Hematopoietic multipotent progenitor cell treated with erythropoietin and hydrocortisone succinate and interleukin-3 and kit ligand, for 8 days (in vitro differentiated cells): ENCODE measurements around the gene FMOD.
A peak's percentile ranks its signal among the peaks of the same experiment; 100 is the strongest.
"Not testable (repeated sequence)": the region's sequence is repeated elsewhere in the genome, so short reads cannot be mapped to it uniquely, and the experiment has no call there.

ENCODE experiments used
- DNase-seq: peaks from one replicate; pipeline ENCODE4 v3.0.0-alpha.2; 2015

FMOD gene

DNA sequence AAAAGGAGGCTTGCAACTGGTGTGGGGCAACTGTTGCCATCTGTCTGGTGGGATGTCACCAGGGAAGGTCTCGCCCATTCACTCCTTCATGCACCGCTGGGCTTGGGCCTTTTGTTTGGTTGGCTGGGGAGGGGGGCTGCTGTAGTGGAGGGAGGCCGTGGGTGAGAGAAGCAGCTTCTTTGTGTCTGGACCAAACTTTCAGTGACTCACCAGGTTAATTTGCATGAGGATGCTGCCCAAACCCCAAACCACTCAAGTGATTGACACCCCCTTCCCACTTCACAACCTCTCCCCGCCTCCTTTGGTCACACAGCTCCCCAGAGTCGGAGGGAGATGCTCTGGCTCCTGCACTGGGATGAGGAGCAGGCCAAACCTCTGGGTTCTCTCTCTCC lies 25.9 kb downstream of the FMOD start:
- DNase-seq, result no peak

GRCh38 chr1:203324105-203325025 lies 26.6 kb downstream of the FMOD start:
- no peak for DNase-seq

DNA sequence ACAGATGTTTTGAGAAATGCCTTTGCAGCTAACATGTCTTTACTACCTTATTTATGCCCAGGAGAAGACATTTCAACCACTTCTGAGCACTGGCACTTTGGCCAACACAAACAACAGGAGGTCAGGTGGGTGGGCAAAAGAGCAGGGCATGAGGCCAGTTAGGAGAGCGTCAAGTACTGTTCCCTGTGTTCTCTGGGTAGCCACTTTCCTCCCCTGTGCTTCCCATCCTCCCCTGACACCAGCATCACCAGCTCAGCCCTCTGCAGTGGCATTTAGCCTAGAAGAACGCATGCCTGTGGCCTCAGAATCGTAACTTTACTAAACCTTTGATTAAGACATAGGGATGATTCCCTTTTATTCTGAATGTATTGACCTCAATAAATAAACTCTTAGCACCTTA lies 27.3 kb downstream of the FMOD start:
- no peak for DNase-seq

DNA sequence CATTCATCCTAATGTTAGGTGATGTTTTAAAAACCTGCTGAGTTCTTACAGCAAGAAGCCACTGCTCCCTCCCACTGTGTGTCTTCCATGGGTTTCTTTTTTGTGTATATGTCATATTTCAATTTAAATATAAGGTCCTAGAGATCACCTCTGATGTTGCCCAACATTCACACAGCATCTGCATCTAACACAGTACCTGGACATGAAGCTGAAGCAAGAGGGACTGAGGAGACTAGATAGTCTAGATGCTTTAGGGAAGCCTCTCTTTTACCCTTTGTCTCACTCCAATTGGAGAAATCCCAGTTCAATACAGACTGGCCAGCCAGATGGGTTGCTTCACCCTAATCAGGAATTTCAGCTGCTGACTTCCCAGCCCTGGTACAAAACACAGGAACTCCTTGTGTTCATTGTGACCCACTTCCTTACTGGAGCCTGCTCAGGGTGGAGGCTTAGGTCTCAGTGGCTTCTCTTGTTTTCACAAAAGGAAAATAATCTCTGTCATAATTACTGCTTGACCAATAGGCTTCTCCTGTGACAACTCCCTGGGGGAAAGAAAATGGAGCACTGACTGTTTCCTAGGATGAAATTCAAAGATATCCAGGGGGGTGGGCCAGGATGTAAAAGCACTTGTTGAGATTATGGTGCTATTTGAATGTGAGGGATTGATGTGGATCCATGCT lies 28.3 kb downstream of the FMOD start:
- DNase-seq, result no peak

DNA sequence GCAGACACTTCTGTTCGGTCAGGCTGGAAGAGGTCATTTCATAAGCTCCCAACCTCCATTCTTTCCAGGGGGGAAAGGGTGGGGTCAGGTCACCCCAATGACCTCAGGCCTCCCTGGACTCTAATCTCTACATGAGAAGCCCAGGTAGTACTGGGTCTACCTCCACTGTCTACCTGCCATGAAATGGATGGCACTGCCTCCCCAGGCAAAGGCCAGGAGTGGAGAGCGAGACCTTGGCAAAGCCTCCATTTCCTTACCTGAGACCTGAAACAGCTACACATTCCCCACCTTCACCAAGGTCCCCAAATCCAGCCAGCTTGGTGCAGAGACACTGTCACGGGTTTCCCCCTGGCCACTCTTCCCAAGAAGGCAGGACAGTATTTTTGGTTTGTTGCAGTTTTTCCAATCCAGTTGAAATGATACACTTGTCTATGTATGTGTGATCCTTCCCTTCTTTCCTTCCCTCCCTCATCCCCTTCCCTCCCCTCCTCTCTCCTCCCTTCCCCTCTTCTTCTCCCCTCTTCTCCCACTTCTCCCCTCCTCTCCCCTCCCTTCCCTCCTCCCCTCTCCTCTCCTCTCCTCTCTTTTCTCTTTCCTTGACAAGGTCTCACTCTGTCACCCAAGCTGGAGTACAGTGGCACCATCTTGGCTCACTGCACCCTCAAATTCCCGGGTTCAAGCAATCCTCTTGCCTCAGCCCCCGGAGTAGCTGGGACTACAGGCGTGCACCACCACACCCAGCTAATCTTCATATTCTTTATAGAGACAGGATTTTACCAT lies 29.5 kb downstream of the FMOD start:
- DNase-seq, result no peak

GRCh38 chr1:203320591-203321272 lies 30.2 kb downstream of the FMOD start:
- DNase-seq, result peak; percentile 60

DNA sequence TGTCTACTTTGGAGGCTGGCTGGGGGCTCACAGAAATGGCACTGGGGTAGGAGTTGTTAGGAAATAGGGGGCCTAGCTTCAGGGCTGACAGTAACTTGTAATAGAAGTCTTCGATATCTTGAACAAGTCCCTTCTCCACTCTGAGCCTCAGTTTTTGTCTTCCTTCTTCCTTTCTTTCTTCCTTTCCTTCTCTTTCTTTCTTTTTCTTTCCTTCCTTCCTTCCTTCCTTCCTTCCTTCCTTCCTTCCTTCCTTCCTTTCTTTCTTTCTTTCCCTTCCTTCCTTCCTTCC lies 32.7 kb downstream of the FMOD start:
- DNase-seq, result no peak

- DNase-seq, result no peak
Observed at GRCh38 chr1:203317429-203318228, 33.3 kb downstream of the FMOD start.

DNA sequence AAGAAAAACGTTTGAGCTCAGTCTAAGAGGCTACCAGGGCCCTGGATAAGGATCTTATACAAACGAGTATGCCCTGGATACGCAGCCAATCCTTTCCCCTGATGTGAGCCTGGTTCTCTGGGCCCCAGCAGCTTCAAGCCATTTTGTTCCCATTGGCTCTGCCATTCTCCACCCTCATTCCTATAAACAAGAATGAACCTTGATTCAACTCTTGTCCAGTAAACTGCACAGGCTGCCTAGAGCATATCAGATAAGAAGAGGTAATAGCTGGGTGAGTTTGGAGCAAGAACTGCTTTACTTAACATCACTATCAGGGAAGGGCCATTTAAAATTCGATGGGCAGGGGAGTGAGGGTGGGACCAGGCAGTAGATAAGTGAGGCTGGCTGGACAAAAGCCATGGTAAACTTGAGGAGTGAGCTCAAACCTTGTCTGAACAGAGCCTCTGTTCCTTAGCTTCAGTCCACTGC lies 34.3 kb downstream of the FMOD start:
- peak; percentile 53 for DNase-seq

DNA sequence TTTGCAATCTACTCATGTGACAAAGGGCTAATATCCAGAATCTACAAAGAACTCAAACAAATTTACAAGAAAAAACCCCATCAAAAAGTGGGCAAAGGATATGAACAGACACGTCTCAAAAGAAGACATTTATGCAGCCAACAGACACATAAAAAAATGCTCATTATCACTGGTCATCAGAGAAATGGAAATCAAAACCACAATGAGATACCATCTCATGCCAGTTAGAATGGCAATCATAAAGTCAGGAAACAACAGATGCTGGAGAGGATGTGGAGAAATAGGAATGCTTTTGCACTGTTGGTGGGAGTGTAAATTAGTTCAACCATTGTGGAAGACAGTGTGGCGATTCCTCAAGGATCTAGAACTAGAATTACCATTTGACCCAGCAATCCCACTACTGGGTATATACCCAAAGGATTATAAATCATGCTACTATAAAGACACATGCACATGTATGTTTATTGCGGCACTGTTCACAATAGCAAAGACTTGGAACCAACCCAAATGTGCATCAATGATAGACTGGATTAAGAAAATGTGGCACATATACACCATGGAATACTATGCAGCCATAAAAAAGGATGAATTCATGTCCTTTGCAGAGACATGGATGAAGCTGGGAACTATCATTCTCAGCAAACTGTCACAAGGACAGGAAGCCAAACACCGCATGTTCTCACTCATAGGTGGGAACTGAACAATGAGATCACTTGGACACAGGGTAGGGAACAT lies 36.7 kb downstream of the FMOD start:
- not testable (repeated sequence) for DNase-seq

- DNase-seq, result peak; percentile 99
Observed at GRCh38 chr1:203311368-203312301, 39.3 kb downstream of the FMOD start.

DNA sequence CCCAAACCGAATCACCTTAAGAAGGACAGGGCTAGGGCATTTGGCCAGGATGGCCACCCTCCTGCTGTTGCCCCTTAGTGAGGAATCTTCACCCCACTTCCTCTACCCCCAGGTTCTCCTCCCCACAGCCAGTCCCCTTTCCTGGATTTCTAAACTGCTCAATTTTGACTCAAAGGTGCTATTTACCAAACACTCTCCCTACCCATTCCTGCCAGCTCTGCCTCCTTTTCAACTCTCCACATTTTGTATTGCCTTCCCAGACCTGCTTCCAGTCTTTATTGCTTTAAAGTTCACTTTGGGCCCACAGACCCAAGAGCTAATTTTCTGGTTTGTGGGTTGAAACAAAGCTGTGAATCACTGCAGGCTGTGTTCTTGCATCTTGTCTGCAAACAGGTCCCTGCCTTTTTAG lies 42.0 kb downstream of the FMOD start:
- no peak for DNase-seq

- no peak for DNase-seq
Observed at GRCh38 chr1:203308328-203308922, 42.5 kb downstream of the FMOD start.

DNA sequence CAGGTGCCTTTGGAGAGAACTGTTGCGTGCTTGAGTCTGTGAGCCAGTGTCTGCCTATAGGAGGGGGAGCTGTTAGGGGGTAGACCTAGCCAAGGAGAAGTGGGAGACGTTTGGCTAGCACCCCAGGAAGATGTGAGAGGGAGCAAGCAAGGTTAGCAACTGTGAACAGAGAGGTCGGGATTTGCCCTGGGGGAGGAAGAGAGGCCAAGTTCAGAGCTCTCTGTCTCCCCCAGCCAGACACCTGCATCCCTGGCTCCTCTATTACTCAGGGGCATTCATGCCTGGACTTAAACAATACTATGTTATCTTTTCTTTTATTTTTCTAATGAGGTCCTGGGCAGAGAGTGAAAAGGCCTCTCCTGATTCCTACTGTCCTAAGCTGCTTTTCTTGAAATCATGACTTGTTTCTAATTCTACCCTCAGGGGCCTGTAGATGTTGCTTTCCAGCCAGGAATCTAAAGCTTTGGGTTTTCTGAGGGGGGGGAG lies 43.2 kb downstream of the FMOD start:
- no peak for DNase-seq

DNA sequence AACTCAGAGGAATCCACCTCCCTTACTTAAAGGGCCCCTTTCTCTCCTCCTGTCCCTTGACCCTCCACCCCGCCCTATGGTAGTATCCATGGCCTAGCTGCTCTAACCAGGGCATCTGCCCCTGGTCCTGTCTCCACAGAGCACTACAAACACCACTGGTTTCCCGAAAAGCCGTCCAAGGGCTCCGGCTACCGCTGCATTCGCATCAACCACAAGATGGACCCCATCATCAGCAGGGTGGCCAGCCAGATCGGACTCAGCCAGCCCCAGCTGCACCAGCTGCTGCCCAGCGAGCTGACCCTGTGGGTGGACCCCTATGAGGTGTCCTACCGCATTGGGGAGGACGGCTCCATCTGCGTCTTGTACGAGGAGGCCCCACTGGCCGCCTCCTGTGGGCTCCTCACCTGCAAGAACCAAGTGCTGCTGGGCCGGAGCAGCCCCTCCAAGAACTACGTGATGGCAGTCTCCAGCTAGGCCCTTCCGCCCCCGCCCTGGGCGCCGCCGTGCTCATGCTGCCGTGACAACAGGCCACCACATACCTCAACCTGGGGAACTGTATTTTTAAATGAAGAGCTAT lies 43.9 kb downstream of the FMOD start:
- DNase-seq, result no peak

DNA sequence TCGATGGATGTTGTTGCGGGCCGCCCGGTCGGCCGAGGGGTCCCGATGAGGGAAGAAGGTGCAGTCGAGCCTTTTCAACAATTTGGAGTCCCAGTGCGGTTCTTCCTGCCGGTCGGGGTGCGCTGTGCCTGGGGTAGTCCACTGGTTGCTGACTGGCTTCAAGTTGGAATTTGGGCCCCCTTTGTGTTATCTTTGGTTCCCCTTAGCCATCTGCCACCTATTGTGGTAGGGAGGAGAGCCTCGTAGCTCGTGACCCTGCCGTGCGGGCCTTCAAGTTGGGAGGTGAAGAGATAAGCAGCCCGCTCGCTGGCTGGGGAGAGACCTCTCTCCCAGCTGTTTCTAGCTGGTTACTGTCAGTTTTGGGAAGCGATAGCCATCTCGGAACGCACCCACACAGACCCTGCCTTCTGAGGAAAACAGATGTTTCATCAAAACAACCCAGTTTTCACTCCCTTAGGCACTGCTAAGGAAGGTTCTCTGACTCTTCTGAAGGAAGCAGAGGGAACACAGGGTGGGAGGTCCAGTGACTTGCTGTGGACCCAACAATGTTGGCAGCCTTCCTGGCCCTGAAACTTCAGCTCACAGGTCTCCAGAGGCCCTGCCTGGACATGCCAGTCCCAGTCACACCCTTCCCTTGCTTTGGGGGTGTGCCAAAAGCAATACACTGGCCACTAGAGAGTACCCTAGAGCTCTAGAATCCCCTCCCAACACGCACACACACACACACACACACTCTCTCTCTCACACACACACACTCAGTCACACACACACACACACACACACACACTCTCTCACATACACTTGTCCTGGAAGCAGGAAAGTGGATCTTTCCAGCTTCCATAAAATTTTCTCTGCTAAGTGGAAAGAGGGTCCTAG lies 44.6 kb downstream of the FMOD start:
- DNase-seq, result peak; percentile 92

DNA sequence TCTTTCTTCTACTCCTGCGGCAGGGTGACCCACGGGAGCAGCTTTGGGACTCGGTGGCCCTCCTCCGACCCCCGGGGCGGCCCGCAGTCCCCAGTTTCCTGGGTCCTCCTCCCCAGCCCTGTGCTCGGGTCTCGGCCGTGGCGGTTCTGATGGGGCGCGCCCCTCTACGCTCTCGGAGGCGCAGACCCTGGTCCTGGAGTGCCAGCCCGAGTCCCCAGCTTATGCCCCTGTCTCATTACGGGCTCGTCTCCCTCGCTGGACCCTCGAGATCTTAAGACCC lies 45.2 kb downstream of the FMOD start:
- no peak for DNase-seq
